SU-DHL-6 (cell line): ENCODE data around the gene IGFBP3.

ENCODE experiments used
- H2AFZ ChIP-seq: fragments of 200-600 bp; sonication (generic); 2 replicates; pipeline ENCODE4 v1.6.1; 2014; ENCODE audit warnings: low read depth, mild to moderate bottlenecking, moderate library complexity, mixed read lengths, antibody characterized with exemption, low read length; ENCODE audit not compliant: severe bottlenecking
- H3F3A ChIP-seq: fragments of 200-600 bp; shearing (Covaris generic); 2 replicates; pipeline ENCODE4 v1.6.0; 2016; ENCODE audit warnings: antibody characterized with exemption, mild to moderate bottlenecking; ENCODE audit not compliant: insufficient read depth
- H3K27ac ChIP-seq: fragments of 200-600 bp; sonication (generic); 2 replicates; pipeline ENCODE4 v1.5.1; 2016; ENCODE audit warnings: low read depth, mild to moderate bottlenecking, low read length, moderate library complexity, mixed read lengths
- H3K27me3 ChIP-seq: fragments of 200-600 bp; sonication (generic), shearing (Covaris generic); 2 replicates; pipeline ENCODE4 v1.6.0; 2014; ENCODE audit warnings: mild to moderate bottlenecking, low read length
- H3K36me3 ChIP-seq: fragments of 200-600 bp; sonication (generic); 2 replicates; pipeline ENCODE4 v1.6.1; 2014; ENCODE audit warnings: mild to moderate bottlenecking, low read length, mixed read lengths
- H3K4me2 ChIP-seq: fragments of 300-600, 200-600 bp; shearing (Covaris generic), sonication (generic); 2 replicates; pipeline ENCODE4 v1.6.0; 2014; ENCODE audit warnings: low read length, low read depth, mild to moderate bottlenecking; ENCODE audit not compliant: poor library complexity, severe bottlenecking
- H3K4me3 ChIP-seq: fragments of 200-600 bp; sonication (generic); 2 replicates; pipeline ENCODE4 v1.5.1; 2014; ENCODE audit warnings: antibody characterized with exemption, low read length, mild to moderate bottlenecking, mixed read lengths; ENCODE audit not compliant: insufficient read depth, poor library complexity, severe bottlenecking
- H3K79me2 ChIP-seq: fragments of 200-600 bp; sonication (generic); 2 replicates; pipeline ENCODE4 v1.6.1; 2014; ENCODE audit warnings: mild to moderate bottlenecking, low read length, moderate library complexity; ENCODE audit not compliant: insufficient read depth
- H3K9ac ChIP-seq: fragments of 200-600 bp; sonication (generic); 2 replicates; pipeline ENCODE4 v1.7.0; 2014; ENCODE audit warnings: mild to moderate bottlenecking, low read length
- H3K9me2 ChIP-seq: fragments of 200-600 bp; sonication (generic); replicated peaks from 2 replicates; pipeline ENCODE4 v1.6.1; 2014; ENCODE audit warnings: low read length; ENCODE audit not compliant: insufficient read depth
- H3K9me3 ChIP-seq: fragments of 200-600 bp; sonication (generic); 2 replicates; pipeline ENCODE4 v1.6.1; 2014; ENCODE audit warnings: low read length, mixed read lengths; ENCODE audit not compliant: insufficient read depth
- H4K20me1 ChIP-seq: fragments of 200-600 bp; sonication (generic); 2 replicates; pipeline ENCODE4 v1.6.1; 2014; ENCODE audit warnings: low read depth, mild to moderate bottlenecking, antibody characterized with exemption, low read length, moderate library complexity, mixed read lengths
- EZH2phosphoT487 ChIP-seq: fragments of 200-600 bp; sonication (generic), shearing (Covaris generic); conservative IDR thresholded peaks from 2 replicates; pipeline ENCODE4 v1.6.1; 2018; ENCODE audit warnings: mild to moderate bottlenecking, antibody characterized with exemption, low read length, moderate library complexity, mixed read lengths
- TF ChIP-seq, protein P1 (sequence below): fragments of 200-600 bp; sonication (generic); IDR thresholded peaks from one replicate; pipeline ENCODE4 v1.5.1; 2017; ENCODE audit warnings: antibody characterized with exemption, mild to moderate bottlenecking, low read length, moderate library complexity; ENCODE audit not compliant: insufficient read depth, poor library complexity, severe bottlenecking

Gene IGFBP3

DNA sequence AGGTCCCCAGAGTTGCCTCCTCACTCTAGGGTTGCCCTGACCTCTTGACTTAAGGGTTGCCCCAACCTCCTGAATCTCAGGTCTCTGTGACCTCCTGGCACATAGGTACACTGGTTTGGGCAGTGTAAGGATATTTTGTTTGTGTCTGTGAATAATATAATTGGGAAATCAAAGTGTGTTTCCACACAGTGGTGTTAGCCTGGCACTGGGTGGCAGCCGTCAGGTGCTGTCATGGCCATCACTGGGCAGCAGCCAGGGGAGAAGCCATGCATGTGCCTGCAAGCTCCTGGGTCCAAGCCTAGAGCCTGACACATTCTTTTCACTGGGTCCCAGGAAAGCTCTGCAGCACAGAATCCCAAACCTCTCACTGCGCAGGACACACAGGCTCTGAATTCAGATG, 44.6 kb downstream of the IGFBP3 start:
- Histone ChIP-seq H2AFZ (no peak overlapping the region), H3K9me3 (no peaks in the 10 kb centered on the region), H3K36me3 (no peaks in the 10 kb centered on the region), H3K4me3 (no peak overlapping the region), H3K9ac (no peak overlapping the region), H3K27me3 (no peaks in the 10 kb centered on the region), H3K4me2 (no peak overlapping the region), H4K20me1 (no peaks in the 10 kb centered on the region), H3K27ac (no peak overlapping the region), H3F3A (no peaks in the 10 kb centered on the region), H3K9me2 (no peaks in the 10 kb centered on the region), H3K79me2 (no peaks in the 10 kb centered on the region)
- TF ChIP-seq, protein P1, sequence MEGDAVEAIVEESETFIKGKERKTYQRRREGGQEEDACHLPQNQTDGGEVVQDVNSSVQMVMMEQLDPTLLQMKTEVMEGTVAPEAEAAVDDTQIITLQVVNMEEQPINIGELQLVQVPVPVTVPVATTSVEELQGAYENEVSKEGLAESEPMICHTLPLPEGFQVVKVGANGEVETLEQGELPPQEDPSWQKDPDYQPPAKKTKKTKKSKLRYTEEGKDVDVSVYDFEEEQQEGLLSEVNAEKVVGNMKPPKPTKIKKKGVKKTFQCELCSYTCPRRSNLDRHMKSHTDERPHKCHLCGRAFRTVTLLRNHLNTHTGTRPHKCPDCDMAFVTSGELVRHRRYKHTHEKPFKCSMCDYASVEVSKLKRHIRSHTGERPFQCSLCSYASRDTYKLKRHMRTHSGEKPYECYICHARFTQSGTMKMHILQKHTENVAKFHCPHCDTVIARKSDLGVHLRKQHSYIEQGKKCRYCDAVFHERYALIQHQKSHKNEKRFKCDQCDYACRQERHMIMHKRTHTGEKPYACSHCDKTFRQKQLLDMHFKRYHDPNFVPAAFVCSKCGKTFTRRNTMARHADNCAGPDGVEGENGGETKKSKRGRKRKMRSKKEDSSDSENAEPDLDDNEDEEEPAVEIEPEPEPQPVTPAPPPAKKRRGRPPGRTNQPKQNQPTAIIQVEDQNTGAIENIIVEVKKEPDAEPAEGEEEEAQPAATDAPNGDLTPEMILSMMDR = no peak

DNA sequence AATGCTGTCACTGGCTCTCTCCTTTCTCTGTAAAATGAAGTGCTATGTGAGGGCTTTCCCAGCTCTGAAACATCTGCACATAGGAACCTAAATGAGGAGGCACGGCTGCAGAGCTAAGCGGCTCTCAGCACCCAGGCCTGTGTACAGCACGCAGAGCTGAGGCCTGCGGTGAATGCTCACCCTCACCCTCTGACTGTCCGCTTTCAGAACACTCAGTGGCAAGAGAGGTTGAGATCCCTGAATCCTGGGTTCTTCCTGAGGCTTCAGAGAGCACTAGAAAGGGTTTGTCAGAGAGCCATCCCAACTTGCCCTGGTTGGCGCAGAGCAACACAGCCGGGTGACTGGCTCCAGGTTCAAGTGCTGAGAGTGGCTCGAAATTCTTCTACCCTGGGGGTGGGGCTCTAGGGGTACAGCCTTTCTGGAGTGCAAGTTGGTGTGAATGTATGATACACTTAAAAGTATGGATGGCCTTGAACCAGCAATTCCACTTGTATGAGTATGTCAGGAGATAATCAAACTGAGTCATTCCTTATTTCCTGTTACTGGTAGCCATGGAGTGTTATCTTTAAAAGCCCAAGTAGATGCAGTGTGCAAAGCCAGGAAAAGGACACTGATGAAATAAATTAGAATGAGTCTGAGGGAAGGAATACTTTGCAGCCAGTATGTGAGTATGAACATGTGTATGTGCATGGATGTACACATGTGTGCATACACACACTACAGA, 46.5 kb downstream of the IGFBP3 start:
- no peak overlapping the region for H3K27ac ChIP-seq
- H4K20me1 ChIP-seq = no peaks in the 10 kb centered on the region
- H3K79me2 ChIP-seq = no peaks in the 10 kb centered on the region
- TF ChIP-seq, protein P1 = no peak
- no peaks in the 10 kb centered on the region for H3K9me2 ChIP-seq
- no peaks in the 10 kb centered on the region for H3K36me3 ChIP-seq
- H2AFZ ChIP-seq = no peak overlapping the region
- no peak overlapping the region for H3K4me2 ChIP-seq
- H3F3A ChIP-seq = no peaks in the 10 kb centered on the region
- no peak overlapping the region for H3K9ac ChIP-seq
- no peaks in the 10 kb centered on the region for H3K27me3 ChIP-seq
- no peaks in the 10 kb centered on the region for H3K9me3 ChIP-seq
- H3K4me3 ChIP-seq = no peak overlapping the region

DNA sequence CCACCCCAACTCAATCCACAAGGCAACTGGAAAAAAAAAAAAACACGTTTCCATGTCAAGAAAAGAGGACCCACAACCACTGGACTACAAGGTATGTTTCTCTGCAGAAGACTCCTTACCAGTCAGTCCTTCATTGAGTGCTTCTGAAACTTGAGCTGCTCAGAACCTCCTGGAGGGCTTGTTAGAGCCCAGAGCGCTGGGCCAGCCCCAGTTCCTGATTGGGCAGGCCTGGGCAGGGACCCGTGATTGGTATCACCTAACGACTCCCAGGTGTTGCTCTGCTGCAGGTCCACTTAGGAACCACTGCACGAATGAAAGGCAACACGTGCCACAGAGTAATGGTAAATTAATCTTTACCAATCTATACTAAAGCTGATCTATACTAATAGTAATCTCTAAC, 47.7 kb downstream of the IGFBP3 start:
- no peaks in the 10 kb centered on the region for H3K27me3 ChIP-seq
- TF ChIP-seq, protein P1 = no peak
- no peak for TF ChIP-seq EZH2phosphoT487
- H3K4me3 ChIP-seq = no peak overlapping the region
- no peak overlapping the region for H3K9ac ChIP-seq
- no peaks in the 10 kb centered on the region for H3F3A ChIP-seq
- no peaks in the 10 kb centered on the region for H3K36me3 ChIP-seq
- no peak overlapping the region for H2AFZ ChIP-seq
- no peaks in the 10 kb centered on the region for H3K9me2 ChIP-seq
- H3K79me2 ChIP-seq = no peaks in the 10 kb centered on the region
- no peak overlapping the region for H3K4me2 ChIP-seq
- no peaks in the 10 kb centered on the region for H4K20me1 ChIP-seq
- H3K9me3 ChIP-seq = no peaks in the 10 kb centered on the region
- H3K27ac ChIP-seq = no peak overlapping the region

GRCh38 chr7:45873035-45873354, 48.1 kb downstream of the IGFBP3 start, which contains the start of gene CCDC201:
Gene CCDC201 (minus strand): TSS chr7:45873082. CDS start chr7:45873007, 75 bp downstream.
- Histone ChIP-seq H3K9me3 (no peaks in the 10 kb centered on the region), H3K9me2 (no peaks in the 10 kb centered on the region), H3K4me2 (no peak within 1 kb of the TSS), H2AFZ (no peak within 1 kb of the TSS), H4K20me1 (no peaks in the 10 kb centered on the region), H3K36me3 (no peaks in the 10 kb centered on the region), H3K4me3 (no peak within 1 kb of the TSS), H3K27me3 (no peaks in the 10 kb centered on the region), H3K79me2 (no peaks in the 10 kb centered on the region), H3F3A (no peaks in the 10 kb centered on the region), H3K9ac (no peak within 1 kb of the TSS), H3K27ac (no peak within 1 kb of the TSS)
- TF ChIP-seq EZH2phosphoT487 = no peak
- TF ChIP-seq, protein P1 = no peak
